ENCODE data around the gene TMEM132E. TPM values are rescaled to one million over a fixed set of nuclear protein-coding genes. Genes with fewer than 3 reads are reported as not detected.

The TMEM132E gene
- total and polyA plus RNA-seq, 2 of the 8 experiments (the other 6 are each of a cell fraction or from before 2014, with no cell fraction given), result 0.45 to 0.60 TPM

DNA sequence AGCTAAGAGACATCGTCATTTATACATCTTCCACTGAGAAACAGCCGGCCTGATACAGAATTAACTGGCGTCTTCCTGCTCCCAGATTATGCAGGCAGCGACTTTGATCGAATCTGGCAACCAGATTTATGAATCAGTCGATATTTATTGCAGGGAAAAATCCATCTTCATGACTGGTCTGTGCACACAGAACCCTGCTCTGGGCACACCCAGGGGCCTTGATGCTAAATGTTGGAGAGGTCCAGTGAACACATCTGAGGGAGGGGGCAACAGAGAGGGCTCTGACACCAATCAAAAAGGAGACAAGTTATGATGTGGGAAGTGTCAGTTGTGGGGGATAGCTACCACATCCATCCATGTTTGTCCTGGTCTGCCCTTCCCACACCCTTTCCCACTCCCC is 102.9 kb downstream of the TMEM132E start:
- no peaks in the 10 kb centered on the region for H3K79me2 ChIP-seq (ENCODE audit: control insufficient read depth in 1 of 2, insufficient read depth in 2 of 2, low read length in 2 of 2)
- no peak for DNase-seq (ENCODE audit: low read depth in 1 of 2, low spot score in 2 of 2)
- H2BK20ac ChIP-seq (ENCODE audit: low read length), result no peak overlapping the region
- no peaks in the 10 kb centered on the region; a peak in 2 of 7 replicates for H3K27me3 ChIP-seq (replicated peaks in 1 of 4; ENCODE audit: control insufficient read depth in 3 of 4, extremely low read depth in 1 of 4, insufficient read depth in 3 of 4, low read length in 3 of 4)
- H3K23ac ChIP-seq (ENCODE audit: insufficient read length), result no peak overlapping the region
- no peak overlapping the region for H3K4ac ChIP-seq (replicated peaks; ENCODE audit: insufficient read length, low read depth, low read length)
- 80% methylated on average over 6 of the region's 6 CpGs; no CpG with 5 or more reads in 1 of the 2 experiments for WGBS, 2 experiments (ENCODE audit: extremely low coverage in 1 of 2, insufficient coverage in 1 of 2, insufficient read length in 1 of 2, insufficient replicate concordance in 2 of 2, low coverage in 1 of 2, low lambda C conversion rate in 2 of 2, missing lambda C conversion rate in 1 of 2)
- no peak overlapping the region for H4K91ac ChIP-seq (replicated peaks; ENCODE audit: insufficient read length, low read length)
- H4K8ac ChIP-seq (ENCODE audit: extremely low read depth, insufficient read depth, low read length), result no peak overlapping the region
- no peak overlapping the region for H4K5ac ChIP-seq (ENCODE audit: insufficient read length, low read depth, low read length)
- no peak overlapping the region for H3K14ac ChIP-seq (ENCODE audit: insufficient read length)
- H3K9ac ChIP-seq (replicated peaks in 1 of 4; ENCODE audit: extremely low read depth in 1 of 4, low read depth in 3 of 4, low read length in 3 of 4), result no peak overlapping the region
- no peaks in the 10 kb centered on the region for H4K20me1 ChIP-seq (replicated peaks in 1 of 2; ENCODE audit: control insufficient read depth in 1 of 2, insufficient read depth in 2 of 2, low read length in 2 of 2)
- no peak overlapping the region for H2AK5ac ChIP-seq (ENCODE audit: low read depth, low read length)
- no peak overlapping the region for H2BK120ac ChIP-seq (replicated peaks; ENCODE audit: low read depth, low read length)
- H2BK15ac ChIP-seq (ENCODE audit: low read length), result no peak overlapping the region
- H3K9me3 ChIP-seq (ENCODE audit: insufficient read depth in 2 of 2, low read depth in 1 of 2, low read length in 1 of 2), result no peaks in the 10 kb centered on the region
- no peaks in the 10 kb centered on the region for H3K79me1 ChIP-seq (ENCODE audit: low read depth, low read length)
- no peak for FAIRE-seq
- no peak overlapping the region for H3K27ac ChIP-seq (ENCODE audit: low read depth, low read length)
- H2BK5ac ChIP-seq (ENCODE audit: low read depth, low read length), result no peak overlapping the region
- no peaks in the 10 kb centered on the region for H3K23me2 ChIP-seq (ENCODE audit: low read depth, low read length)
- no peak overlapping the region for H3K56ac ChIP-seq (replicated peaks; ENCODE audit: insufficient read length, low read depth, low read length)
- H3K4me2 ChIP-seq (ENCODE audit: insufficient read depth in 1 of 2, low read depth in 2 of 2, low read length in 2 of 2), result no peak overlapping the region
- H3K4me1 ChIP-seq (replicated peaks in 1 of 4; ENCODE audit: control insufficient read depth in 3 of 4, insufficient read depth in 4 of 4, low read length in 3 of 4), result no peaks in the 10 kb centered on the region
- ChIA-PET CTCF (ENCODE audit: partially characterized antibody) (no interaction called here), POLR2A (ENCODE audit: partially characterized antibody) (no interaction called here)
- H2AFZ ChIP-seq (ENCODE audit: low read length), result no peak overlapping the region
- H3K36me3 ChIP-seq (ENCODE audit: control insufficient read depth in 2 of 4, insufficient read depth in 4 of 4, low read length in 3 of 4), result no peaks in the 10 kb centered on the region
- H2BK12ac ChIP-seq (ENCODE audit: low read depth, low read length), result no peak overlapping the region
- no peak overlapping the region for H3K4me3 ChIP-seq (ENCODE audit: extremely low read depth in 1 of 4, insufficient read depth in 2 of 4, low read depth in 3 of 4, low read length in 4 of 4)
- no peak overlapping the region for H3K18ac ChIP-seq (ENCODE audit: extremely low read depth, low read length)
- TF ChIP-seq RBBP5 (IDR thresholded peaks at IDR 0.05; ENCODE audit: borderline replicate concordance, low read depth, low read length) (no peak), CHD2 (IDR thresholded peaks at IDR 0.05; ENCODE audit: low read length) (no peak), ATF2 (IDR thresholded peaks at IDR 0.05; ENCODE audit: low read length) (no peak), ASH2L (IDR thresholded peaks at IDR 0.05; ENCODE audit: low read length) (no peak), KDM5A (IDR thresholded peaks at IDR 0.05; ENCODE audit: low read length) (no peak), SIRT6 (IDR thresholded peaks at IDR 0.05; ENCODE audit: low read length) (no peak), BRCA1 (IDR thresholded peaks at IDR 0.05; ENCODE audit: low read depth, low read length) (no peak), CHD1 (IDR thresholded peaks at IDR 0.05; ENCODE audit: low read depth, low read length) (no peak), BACH1 (IDR thresholded peaks at IDR 0.05; ENCODE audit: low read length) (no peak), SAP30 (IDR thresholded peaks at IDR 0.05; ENCODE audit: insufficient read depth, insufficient replicate concordance, low read length) (no peak), TEAD4 (IDR thresholded peaks at IDR 0.05; ENCODE audit: low read depth, low read length) (no peak), CREB1 (IDR thresholded peaks at IDR 0.05) (no peak)
- TF ChIP-seq, protein P1, sequence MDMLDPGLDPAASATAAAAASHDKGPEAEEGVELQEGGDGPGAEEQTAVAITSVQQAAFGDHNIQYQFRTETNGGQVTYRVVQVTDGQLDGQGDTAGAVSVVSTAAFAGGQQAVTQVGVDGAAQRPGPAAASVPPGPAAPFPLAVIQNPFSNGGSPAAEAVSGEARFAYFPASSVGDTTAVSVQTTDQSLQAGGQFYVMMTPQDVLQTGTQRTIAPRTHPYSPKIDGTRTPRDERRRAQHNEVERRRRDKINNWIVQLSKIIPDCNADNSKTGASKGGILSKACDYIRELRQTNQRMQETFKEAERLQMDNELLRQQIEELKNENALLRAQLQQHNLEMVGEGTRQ (IDR thresholded peaks at IDR 0.05; ENCODE audit: low read length), result no peak

Data from H1 (cell line).